ENCODE data around the gene NDST3.

NDST3 gene

GRCh38 chr4:118276580-118276979, 242.3 kb downstream of the NDST3 start:
- no peak for DNase-seq (ENCODE audit: low read depth)
- no peak overlapping the region for H3K4me3 ChIP-seq (ENCODE audit: low read length)
- no peak for TF ChIP-seq CTCF (conservative IDR thresholded peaks at IDR 0.05; ENCODE audit: low read depth, low read length)

GRCh38 chr4:118277243-118277642, 243.0 kb downstream of the NDST3 start:
- no peak for DNase-seq (ENCODE audit: low read depth)
- H3K4me3 ChIP-seq (ENCODE audit: low read length), result no peak overlapping the region
- TF ChIP-seq CTCF (conservative IDR thresholded peaks at IDR 0.05; ENCODE audit: low read depth, low read length), result no peak

- peak overlapping the region; percentile 71 for H3K4me3 ChIP-seq (ENCODE audit: low read length)
- DNase-seq (ENCODE audit: low read depth), result peak; percentile 79
- no peak for TF ChIP-seq CTCF (conservative IDR thresholded peaks at IDR 0.05; ENCODE audit: low read depth, low read length)
Observed at GRCh38 chr4:118278473-118279274, 244.4 kb downstream of the NDST3 start.

GRCh38 chr4:118279328-118279727, 245.0 kb downstream of the NDST3 start:
- TF ChIP-seq CTCF (conservative IDR thresholded peaks at IDR 0.05; ENCODE audit: low read depth, low read length), result no peak
- no peak for DNase-seq (ENCODE audit: low read depth)
- H3K4me3 ChIP-seq (ENCODE audit: low read length), result peak overlapping the region; percentile 71

- H3K4me3 ChIP-seq (ENCODE audit: low read length), result peak overlapping the region; percentile 71
- no peak for TF ChIP-seq CTCF (conservative IDR thresholded peaks at IDR 0.05; ENCODE audit: low read depth, low read length)
- no peak for DNase-seq (ENCODE audit: low read depth)
Observed at GRCh38 chr4:118279920-118280432, 245.7 kb downstream of the NDST3 start.

GRCh38 chr4:118280501-118281218, 246.4 kb downstream of the NDST3 start:
- no peak for DNase-seq (ENCODE audit: low read depth)
- peak; percentile 64 for TF ChIP-seq CTCF (conservative IDR thresholded peaks at IDR 0.05; ENCODE audit: low read depth, low read length)
- peak overlapping the region; percentile 71 for H3K4me3 ChIP-seq (ENCODE audit: low read length)

All from retinal pigment epithelial cell (primary cell).